K562 (cell line): ENCODE results near the gene FITM1. TPM values are rescaled to one million over a fixed set of nuclear protein-coding genes. Genes with fewer than 3 reads are reported as not detected.
A peak's percentile ranks its signal among the peaks of the same experiment; 100 is the strongest.

ENCODE experiments used
- CC2D1A ChIP-seq: fragments of 450-650 bp; IDR thresholded peaks from 2 replicates; pipeline ENCODE4 v1.6.1; 2017; ENCODE audit warnings: mild to moderate bottlenecking
- CHD2 ChIP-seq: IDR thresholded peaks from 2 replicates; pipeline ENCODE4 v1.6.1; 2011; ENCODE audit warnings: low read depth, low read length
- CREB3 ChIP-seq: fragments of 450-650 bp; conservative IDR thresholded peaks from 2 replicates; pipeline ENCODE4 v1.6.1; 2016; ENCODE audit warnings: missing genetic modification characterization, low read depth, mild to moderate bottlenecking, missing compliant biosample characterization, moderate library complexity
- GTF3C2 ChIP-seq: IDR thresholded peaks from 3 replicates; pipeline ENCODE4 v1.6.1; 2011; ENCODE audit warnings: borderline replicate concordance, mild to moderate bottlenecking, moderate library complexity; ENCODE audit not compliant: insufficient read length; ENCODE audit errors: extremely low read depth
- MAFF ChIP-seq: IDR thresholded peaks from 2 replicates; pipeline ENCODE4 v1.6.1; 2012; ENCODE audit warnings: low read length, improper control_type of control experiment
- MCM2 ChIP-seq: fragments of 450-650 bp; IDR thresholded peaks from 2 replicates; pipeline ENCODE4 v1.6.1; 2017; ENCODE audit warnings: low read depth, mild to moderate bottlenecking
- MECOM ChIP-seq: fragments of 250-450 bp; sonication (Bioruptor Pico); IDR thresholded peaks from 2 replicates; pipeline ENCODE4 v1.8.0; 2022; ENCODE audit warnings: inconsistent platforms
- NFE2 ChIP-seq: IDR thresholded peaks from 2 replicates; pipeline ENCODE4 v1.6.1; 2014; ENCODE audit warnings: antibody characterized with exemption, low read depth
- PKNOX1 ChIP-seq: fragments of 450-650 bp; IDR thresholded peaks from 2 replicates; pipeline ENCODE4 v1.6.1; 2016
- POLR3G ChIP-seq: IDR thresholded peaks from 2 replicates; pipeline ENCODE4 v1.6.1; 2011; ENCODE audit not compliant: insufficient read length, insufficient replicate concordance; ENCODE audit errors: extremely low read depth
- RBM39 ChIP-seq: fragments of 200-400 bp; formaldehyde crosslinking; optimal IDR thresholded peaks from 2 replicates; pipeline ENCODE3; 2018; ENCODE audit warnings: low read depth, low read length
- SMARCB1 ChIP-seq: IDR thresholded peaks from 2 replicates; pipeline ENCODE4 v1.6.1; 2011; ENCODE audit warnings: improper control_type of control experiment, low read depth; ENCODE audit not compliant: insufficient read length
- SP1 ChIP-seq: sonication (generic); formaldehyde crosslinking; IDR thresholded peaks from 2 replicates; pipeline ENCODE4 v1.8.1; 2022; ENCODE audit warnings: mild to moderate bottlenecking, missing genetic modification reagents
- TEAD2 ChIP-seq: fragments of 450-650 bp; IDR thresholded peaks from 2 replicates; pipeline ENCODE4 v1.6.1; 2016; ENCODE audit warnings: missing genetic modification characterization, control low read depth, missing compliant biosample characterization
- ZKSCAN8 ChIP-seq: fragments of 200-800 bp; sonication (Bioruptor generic); IDR thresholded peaks from 2 replicates; pipeline ENCODE4 v1.6.1; 2016; ENCODE audit warnings: missing genetic modification characterization, missing compliant biosample characterization
- ZNF143 ChIP-seq: sonication (generic); formaldehyde crosslinking; IDR thresholded peaks from 2 replicates; pipeline ENCODE4 v1.9.0; 2022; ENCODE audit warnings: mild to moderate bottlenecking, missing genetic modification reagents
- ZNF232 ChIP-seq: sonication (generic); formaldehyde crosslinking; IDR thresholded peaks from 2 replicates; pipeline ENCODE4 v1.8.0; 2022; ENCODE audit warnings: mild to moderate bottlenecking, missing genetic modification reagents
- ZNF280B ChIP-seq: fragments of 250-450 bp; sonication (Bioruptor Pico); IDR thresholded peaks from 2 replicates; pipeline ENCODE4 v1.5.1; 2021; ENCODE audit warnings: mild to moderate bottlenecking
- ZNF316 ChIP-seq: fragments of 450-650 bp; IDR thresholded peaks from 2 replicates; pipeline ENCODE4 v1.6.1; 2016
- ZNF384 ChIP-seq: IDR thresholded peaks from 2 replicates; pipeline ENCODE4 v1.6.1; 2012; ENCODE audit warnings: low read depth, low read length, improper control_type of control experiment
- polyA plus RNA-seq, 8 experiments: library from polyadenylated mRNA; depleted of rRNA in 4 of 8; stranded (reverse) in 5 of 8; unstranded in 3 of 8; fragments of >200 nt; fragmentation: Nextera tagmentation in 2 of 8; fragmentation: Illumina TruSeq in 1 of 8; extraction: Ambion mirVana in 2 of 8; extraction: Trizol in 1 of 8; gene quantifications; 2 replicates each; pipeline versions ENCODE4 v1.2.1 to v1.2.3, GENCODE V29; 2011 to 2014; ENCODE audit warnings: inconsistent platforms in 1 of 8, missing spikeins in 1 of 8
- total RNA-seq, 7 experiments: library from RNA; depleted of rRNA in 6 of 7; stranded (reverse); fragments of >200 nt in 6 of 7; fragmentation: Illumina TruSeq in 2 of 7; extraction: Trizol in 2 of 7; gene quantifications; 2 replicates each; pipeline versions ENCODE4 v1.2.1 to v1.2.3, GENCODE V29; 2011 to 2021; ENCODE audit warnings: low replicate concordance in 1 of 7
- TF ChIP-seq, protein P1 (sequence below): sonication (generic); formaldehyde crosslinking; IDR thresholded peaks from 2 replicates; pipeline ENCODE4 v1.4.0; 2020; ENCODE audit warnings: mild to moderate bottlenecking, missing genetic modification reagents

FITM1 gene
- total and polyA plus RNA-seq, 9 of the 15 experiments (the other 6 are each of a cell fraction or from before 2014, with no cell fraction given) = 0.09 to 0.20 TPM; not detected in 7

GRCh38 chr14:24113801-24114531 is 16.5 kb upstream of the FITM1 start (continued):
- no peak for TF ChIP-seq GTF3C2
- TF ChIP-seq POLR3G = no peak
- TF ChIP-seq CHD2 = peak; percentile 38; the same call in 1 of the 2 replicates
- TF ChIP-seq MECOM = no peak
- TF ChIP-seq NFE2 = no peak
- TF ChIP-seq SMARCB1 = no peak
- TF ChIP-seq ZNF384 = no peak
- no peak for TF ChIP-seq MAFF
- TF ChIP-seq CREB3 (tag) = no peak
- TF ChIP-seq ZNF316 = no peak
- TF ChIP-seq RBM39 = no peak
- TF ChIP-seq ZNF143 (CRISPR knock-in tag) = no peak
- TF ChIP-seq SP1 (CRISPR knock-in tag) = no peak
- no peak for TF ChIP-seq MCM2
- no peak for TF ChIP-seq PKNOX1
- TF ChIP-seq, protein P1, sequence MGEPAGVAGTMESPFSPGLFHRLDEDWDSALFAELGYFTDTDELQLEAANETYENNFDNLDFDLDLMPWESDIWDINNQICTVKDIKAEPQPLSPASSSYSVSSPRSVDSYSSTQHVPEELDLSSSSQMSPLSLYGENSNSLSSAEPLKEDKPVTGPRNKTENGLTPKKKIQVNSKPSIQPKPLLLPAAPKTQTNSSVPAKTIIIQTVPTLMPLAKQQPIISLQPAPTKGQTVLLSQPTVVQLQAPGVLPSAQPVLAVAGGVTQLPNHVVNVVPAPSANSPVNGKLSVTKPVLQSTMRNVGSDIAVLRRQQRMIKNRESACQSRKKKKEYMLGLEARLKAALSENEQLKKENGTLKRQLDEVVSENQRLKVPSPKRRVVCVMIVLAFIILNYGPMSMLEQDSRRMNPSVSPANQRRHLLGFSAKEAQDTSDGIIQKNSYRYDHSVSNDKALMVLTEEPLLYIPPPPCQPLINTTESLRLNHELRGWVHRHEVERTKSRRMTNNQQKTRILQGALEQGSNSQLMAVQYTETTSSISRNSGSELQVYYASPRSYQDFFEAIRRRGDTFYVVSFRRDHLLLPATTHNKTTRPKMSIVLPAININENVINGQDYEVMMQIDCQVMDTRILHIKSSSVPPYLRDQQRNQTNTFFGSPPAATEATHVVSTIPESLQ (CRISPR knock-in tag) = no peak
- TF ChIP-seq ZNF232 (CRISPR knock-in tag) = 0 out of 2 replicates have a peak, but pooled peaks have one; percentile 43
- TF ChIP-seq ZNF280B (CRISPR knock-in tag) = no peak
- TF ChIP-seq ZKSCAN8 = no peak
- TF ChIP-seq CC2D1A = 0 out of 2 replicates have a peak, but pooled peaks have one; percentile 35
- TF ChIP-seq TEAD2 = no peak
